Keratinocyte (primary cell): ENCODE results near the gene WLS. TPM values are rescaled to one million over a fixed set of nuclear protein-coding genes. Genes with fewer than 3 reads are reported as not detected.

Experiments
- DNase-seq: peaks from one replicate; pipeline ENCODE4 v3.0.0-alpha.2; 2011; ENCODE audit warnings: low read depth, missing footprints, low spot score
- FAIRE-seq: peaks from 2 replicates; lab custom pipeline; 2011; peaks lifted over from hg19 to GRCh38; lab: Jason Lieb, UNC
- H2AFZ ChIP-seq: 2 replicates; pipeline ENCODE4 v1.6.0; 2012; ENCODE audit warnings: low read length, control low read depth, inconsistent platforms; ENCODE audit not compliant: control insufficient read depth
- H3K27ac ChIP-seq: 2 replicates; pipeline ENCODE4 v1.5.1; 2011; ENCODE audit warnings: low read length; ENCODE audit not compliant: control insufficient read depth, insufficient read depth
- H3K27me3 ChIP-seq: 3 replicates; pipeline ENCODE4 v1.6.0; 2011; ENCODE audit warnings: low read length; ENCODE audit not compliant: control insufficient read depth, insufficient read depth; ENCODE audit errors: extremely low read depth
- H3K36me3 ChIP-seq, 2 experiments: 2 replicates in 1 of 2; 3 replicates in 1 of 2; pipeline ENCODE4 v1.5.1; 2011; ENCODE audit warnings: low read length in 2 of 2, mild to moderate bottlenecking in 1 of 2; ENCODE audit not compliant: control insufficient read depth in 2 of 2, insufficient read depth in 2 of 2; ENCODE audit errors: extremely low read depth in 1 of 2
- H3K4me1 ChIP-seq: 3 replicates; pipeline ENCODE4 v1.5.1; 2011; ENCODE audit warnings: low read length; ENCODE audit not compliant: control insufficient read depth, insufficient read depth; ENCODE audit errors: extremely low read depth
- H3K4me2 ChIP-seq: 3 replicates; pipeline ENCODE4 v1.6.0; 2011; ENCODE audit warnings: low read depth, low read length; ENCODE audit not compliant: control insufficient read depth, insufficient read depth; ENCODE audit errors: extremely low read depth
- H3K4me3 ChIP-seq, 3 experiments: fragments of 200-600 bp in 1 of 3; sonication (generic) in 1 of 3; 2 replicates in 2 of 3; 3 replicates in 1 of 3; pipeline ENCODE4 v1.5.1; 2011 to 2016; ENCODE audit warnings: low read length in 3 of 3, mild to moderate bottlenecking in 3 of 3, control low read depth in 2 of 3, inconsistent platforms in 1 of 3, low read depth in 1 of 3, mixed read lengths in 1 of 3, mixed run types in 1 of 3, moderate library complexity in 1 of 3; ENCODE audit not compliant: control insufficient read depth in 2 of 3, insufficient read depth in 2 of 3; ENCODE audit errors: extremely low read depth in 1 of 3
- H3K79me2 ChIP-seq: 2 replicates; pipeline ENCODE4 v1.6.0; 2012; ENCODE audit warnings: low read length; ENCODE audit not compliant: control insufficient read depth, insufficient read depth
- H3K9ac ChIP-seq: 3 replicates; pipeline ENCODE4 v1.6.0; 2011; ENCODE audit warnings: low read length; ENCODE audit not compliant: control insufficient read depth, insufficient read depth; ENCODE audit errors: extremely low read depth
- H3K9me1 ChIP-seq: 3 replicates; pipeline ENCODE4 v1.6.0; 2011; ENCODE audit warnings: low read length; ENCODE audit not compliant: control insufficient read depth, insufficient read depth; ENCODE audit errors: extremely low read depth
- H3K9me3 ChIP-seq: 2 replicates; pipeline ENCODE4 v1.5.1; 2012; ENCODE audit warnings: low read depth, low read length; ENCODE audit not compliant: control insufficient read depth
- H4K20me1 ChIP-seq: 3 replicates; pipeline ENCODE4 v1.6.0; 2011; ENCODE audit warnings: low read length; ENCODE audit not compliant: control insufficient read depth, insufficient read depth; ENCODE audit errors: extremely low read depth
- EZH2 ChIP-seq: IDR thresholded peaks from one replicate; pipeline ENCODE4 v1.6.1; 2012; ENCODE audit warnings: inconsistent platforms, mild to moderate bottlenecking, low read length, moderate library complexity
- dilution Hi-C: fragments of 300-500 bp; cut with MboI; formaldehyde crosslinking; loops from one replicate; pipeline ENCODE4 v1.7.0; 2020; ENCODE audit warnings: low sequenced_read_pairs; ENCODE audit not compliant: extremely low pct_ligation_motif_present
- polyA plus RNA-seq, 5 experiments: library from polyadenylated mRNA; depleted of rRNA in 3 of 5; stranded (reverse) in 3 of 5; stranded (forward) in 1 of 5; unstranded in 1 of 5; fragments of >200 nt; gene quantifications; 1 replicate in 1 of 5; 2 replicates in 3 of 5; 3 replicates in 1 of 5; pipeline versions ENCODE4 v1.2.1 to v1.2.3, GENCODE V29; 2011 to 2012; ENCODE audit warnings: missing spikeins in 2 of 5, low read depth in 1 of 5, low replicate concordance in 1 of 5
- TF ChIP-seq, protein P1 (sequence below), 3 experiments: IDR thresholded peaks in 1 of 3; conservative IDR thresholded peaks in 1 of 3; optimal IDR thresholded peaks in 1 of 3; 2 replicates in 2 of 3; 3 replicates in 1 of 3; pipeline versions ENCODE3 to v1.5.1; 2011; ENCODE audit warnings: low read length in 3 of 3, mild to moderate bottlenecking in 3 of 3, moderate library complexity in 2 of 3, control low read depth in 1 of 3, inconsistent platforms in 1 of 3; ENCODE audit not compliant: insufficient read depth in 2 of 3; ENCODE audit errors: extremely low read depth in 1 of 3

Gene WLS
- polyA plus RNA-seq, 1 donor (not counting 4 experiments of a cell fraction or from before 2014, with no cell fraction given): 92.4 TPM

DNA sequence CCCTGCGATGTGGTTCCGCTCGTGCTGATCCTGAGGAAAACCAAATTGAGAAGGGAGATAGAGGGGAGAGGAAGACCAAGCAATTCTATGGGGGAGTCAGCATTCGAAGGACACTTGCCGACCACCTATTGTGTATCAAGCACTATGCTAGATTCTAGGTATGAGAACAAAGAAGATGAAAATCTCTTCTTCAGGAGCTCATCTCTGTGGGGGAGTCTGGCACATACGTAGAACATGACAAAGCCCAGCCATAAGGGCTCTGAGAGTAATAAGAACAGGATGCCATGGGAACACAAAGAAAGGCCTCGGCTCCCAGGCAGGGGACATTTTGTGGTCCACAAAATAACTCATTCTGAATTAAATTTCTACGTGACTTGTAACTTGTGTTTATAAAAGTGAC lies 83.7 kb downstream of the WLS start:
- no peak overlapping the region for H3K9ac ChIP-seq
- dilution Hi-C loops: loop anchor here (25.0 kb wide), 1 partner anchor 189 kb away; no protein-coding TSS in a partner anchor
- H2AFZ ChIP-seq: no peak overlapping the region
- no peak for DNase-seq
- H3K9me1 ChIP-seq: no peaks in the 10 kb centered on the region
- H3K4me1 ChIP-seq: peaks cover 8% of the 10 kb centered on the region
- H3K27me3 ChIP-seq: no peaks in the 10 kb centered on the region
- H3K4me2 ChIP-seq: no peak overlapping the region
- H3K27ac ChIP-seq: no peak overlapping the region
- H3K36me3 ChIP-seq: peaks cover 7 to 31% of the 10 kb centered on the region in 2 experiments
- no peaks in the 10 kb centered on the region for H4K20me1 ChIP-seq
- H3K79me2 ChIP-seq: no peaks in the 10 kb centered on the region
- no peak for FAIRE-seq
- no peak for TF ChIP-seq EZH2
- TF ChIP-seq, protein P1, sequence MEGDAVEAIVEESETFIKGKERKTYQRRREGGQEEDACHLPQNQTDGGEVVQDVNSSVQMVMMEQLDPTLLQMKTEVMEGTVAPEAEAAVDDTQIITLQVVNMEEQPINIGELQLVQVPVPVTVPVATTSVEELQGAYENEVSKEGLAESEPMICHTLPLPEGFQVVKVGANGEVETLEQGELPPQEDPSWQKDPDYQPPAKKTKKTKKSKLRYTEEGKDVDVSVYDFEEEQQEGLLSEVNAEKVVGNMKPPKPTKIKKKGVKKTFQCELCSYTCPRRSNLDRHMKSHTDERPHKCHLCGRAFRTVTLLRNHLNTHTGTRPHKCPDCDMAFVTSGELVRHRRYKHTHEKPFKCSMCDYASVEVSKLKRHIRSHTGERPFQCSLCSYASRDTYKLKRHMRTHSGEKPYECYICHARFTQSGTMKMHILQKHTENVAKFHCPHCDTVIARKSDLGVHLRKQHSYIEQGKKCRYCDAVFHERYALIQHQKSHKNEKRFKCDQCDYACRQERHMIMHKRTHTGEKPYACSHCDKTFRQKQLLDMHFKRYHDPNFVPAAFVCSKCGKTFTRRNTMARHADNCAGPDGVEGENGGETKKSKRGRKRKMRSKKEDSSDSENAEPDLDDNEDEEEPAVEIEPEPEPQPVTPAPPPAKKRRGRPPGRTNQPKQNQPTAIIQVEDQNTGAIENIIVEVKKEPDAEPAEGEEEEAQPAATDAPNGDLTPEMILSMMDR (optimal IDR thresholded peaks at IDR 0.05 in 1 of 3, IDR thresholded peaks at IDR 0.05 in 1 of 3, conservative IDR thresholded peaks at IDR 0.05 in 1 of 3; ENCODE audit: extremely low read depth in 1 of 3, insufficient read depth in 2 of 3, low read length in 3 of 3): no peak
- H3K9me3 ChIP-seq: no peaks in the 10 kb centered on the region
- H3K4me3 ChIP-seq: no peak overlapping the region

DNA sequence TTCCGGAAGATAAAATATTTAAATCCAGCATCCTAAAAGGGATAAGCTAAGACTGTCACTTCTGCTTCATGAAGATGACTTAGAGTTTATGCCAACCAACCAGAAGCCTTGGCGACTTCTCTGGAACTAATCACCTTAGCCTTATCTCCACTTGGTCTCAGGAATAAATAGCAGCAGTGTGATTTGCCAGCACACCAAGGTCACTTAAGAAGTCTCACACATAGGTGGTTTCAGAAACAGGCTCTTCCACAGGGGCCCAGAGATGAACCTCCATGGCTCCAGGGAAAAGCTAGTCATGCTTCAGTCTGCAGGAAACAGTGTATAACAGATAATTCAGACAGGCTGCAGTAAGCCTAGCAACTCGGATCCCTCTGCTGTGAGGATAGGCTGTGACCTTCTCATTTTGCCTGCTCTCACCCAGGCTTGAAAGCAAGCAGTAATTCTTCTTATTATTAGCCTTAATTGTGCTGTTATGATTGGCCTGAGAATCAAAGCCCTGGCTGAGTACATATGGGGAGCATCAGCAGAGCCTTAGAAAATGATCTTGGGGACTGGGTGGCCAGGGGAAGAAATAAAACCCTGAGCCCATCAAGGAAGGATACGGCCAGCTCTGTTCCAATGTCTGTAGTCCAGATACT lies 84.7 kb downstream of the WLS start:
- dilution Hi-C loops: loop anchor here (25.0 kb wide), 1 partner anchor 190 kb away; no protein-coding TSS in a partner anchor

More for the DNA sequence above, 84.7 kb downstream of the WLS start:
- Histone ChIP-seq H4K20me1 (no peaks in the 10 kb centered on the region), H3K27ac (no peak overlapping the region), H3K9me3 (no peaks in the 10 kb centered on the region), H3K4me3 (no peak overlapping the region), H3K27me3 (no peaks in the 10 kb centered on the region), H3K9ac (no peak overlapping the region), H3K9me1 (no peaks in the 10 kb centered on the region), H3K36me3 (peaks cover 7 to 28% of the 10 kb centered on the region in 2 experiments), H2AFZ (no peak overlapping the region), H3K4me1 (peaks cover 8% of the 10 kb centered on the region), H3K79me2 (no peaks in the 10 kb centered on the region), H3K4me2 (no peak overlapping the region)
- DNase-seq (no peak), FAIRE-seq (no peak)
- TF ChIP-seq, protein P1 (optimal IDR thresholded peaks at IDR 0.05 in 1 of 3, IDR thresholded peaks at IDR 0.05 in 1 of 3, conservative IDR thresholded peaks at IDR 0.05 in 1 of 3; ENCODE audit: extremely low read depth in 1 of 3, insufficient read depth in 2 of 3, low read length in 3 of 3): no peak
- no peak for TF ChIP-seq EZH2
